HEK293 (cell line): ENCODE data around the gene CPLX3.
A peak's percentile ranks its signal among the peaks of the same experiment; 100 is the strongest.

Source experiments
- BCL11B ChIP-seq: fragments of 450-650 bp; formaldehyde crosslinking; IDR thresholded peaks from 2 replicates; pipeline ENCODE4 v1.5.1; 2016; ENCODE audit warnings: low read depth, missing biosample characterization, missing genetic modification characterization
- GFI1B ChIP-seq: fragments of 450-650 bp; formaldehyde crosslinking; IDR thresholded peaks from 2 replicates; pipeline ENCODE4 v1.5.1; 2016; ENCODE audit warnings: missing biosample characterization, missing genetic modification characterization
- SCRT1 ChIP-seq: fragments of 450-650 bp; formaldehyde crosslinking; IDR thresholded peaks from 2 replicates; pipeline ENCODE4 v1.5.1; 2016; ENCODE audit warnings: missing biosample characterization, missing genetic modification characterization, borderline replicate concordance
- TCF7L2 ChIP-seq: IDR thresholded peaks from 2 replicates; pipeline ENCODE4 v1.6.1; 2011; ENCODE audit warnings: low read depth, mild to moderate bottlenecking, inconsistent platforms, low read length, moderate library complexity, borderline replicate concordance
- WT1 ChIP-seq: fragments of 450-650 bp; formaldehyde crosslinking; IDR thresholded peaks from 2 replicates; pipeline ENCODE4 v1.5.1; 2016; ENCODE audit warnings: missing biosample characterization, missing genetic modification characterization
- YY1 ChIP-seq: fragments of 450-650 bp; formaldehyde crosslinking; IDR thresholded peaks from 2 replicates; pipeline ENCODE4 v1.5.1; 2018; ENCODE audit warnings: missing biosample characterization, missing genetic modification characterization
- ZBTB48 ChIP-seq: fragments of 450-650 bp; formaldehyde crosslinking; IDR thresholded peaks from 2 replicates; pipeline ENCODE4 v1.5.1; 2016; ENCODE audit warnings: missing biosample characterization, missing genetic modification characterization
- ZBTB7A ChIP-seq: fragments of 450-650 bp; formaldehyde crosslinking; IDR thresholded peaks from 2 replicates; pipeline ENCODE4 v1.5.1; 2016; ENCODE audit warnings: low read depth, missing biosample characterization, missing genetic modification characterization
- ZNF157 ChIP-seq: fragments of 450-650 bp; formaldehyde crosslinking; IDR thresholded peaks from 2 replicates; pipeline ENCODE4 v1.5.1; 2016; ENCODE audit warnings: missing biosample characterization, missing genetic modification characterization
- ZNF239 ChIP-seq: fragments of 450-650 bp; formaldehyde crosslinking; IDR thresholded peaks from 2 replicates; pipeline ENCODE4 v1.5.1; 2016; ENCODE audit warnings: missing biosample characterization, missing genetic modification characterization
- ZNF292 ChIP-seq: fragments of 450-650 bp; formaldehyde crosslinking; IDR thresholded peaks from 2 replicates; pipeline ENCODE4 v1.5.1; 2016; ENCODE audit warnings: low read depth, missing biosample characterization, missing genetic modification characterization, borderline replicate concordance
- ZNF341 ChIP-seq: fragments of 450-650 bp; formaldehyde crosslinking; IDR thresholded peaks from 2 replicates; pipeline ENCODE4; 2016; ENCODE audit warnings: low read depth, missing biosample characterization, missing genetic modification characterization
- ZNF350 ChIP-seq: fragments of 450-650 bp; formaldehyde crosslinking; IDR thresholded peaks from 2 replicates; pipeline ENCODE4 v1.5.0; 2017; ENCODE audit warnings: missing biosample characterization, mild to moderate bottlenecking, missing genetic modification characterization
- ZNF473 ChIP-seq: fragments of 450-650 bp; formaldehyde crosslinking; IDR thresholded peaks from 2 replicates; pipeline ENCODE4 v1.5.1; 2017; ENCODE audit warnings: missing biosample characterization, missing genetic modification characterization
- ZNF544 ChIP-seq: fragments of 450-650 bp; formaldehyde crosslinking; IDR thresholded peaks from 2 replicates; pipeline ENCODE4 v1.5.0; 2017; ENCODE audit warnings: missing biosample characterization, missing genetic modification characterization
- ZNF571 ChIP-seq: fragments of 450-650 bp; formaldehyde crosslinking; IDR thresholded peaks from 2 replicates; pipeline ENCODE4 v1.5.0; 2017; ENCODE audit warnings: missing biosample characterization, missing genetic modification characterization
- ZNF621 ChIP-seq: fragments of 450-650 bp; formaldehyde crosslinking; IDR thresholded peaks from 2 replicates; pipeline ENCODE4 v1.5.1; 2017; ENCODE audit warnings: missing biosample characterization, missing genetic modification characterization
- ZNF623 ChIP-seq: fragments of 450-650 bp; formaldehyde crosslinking; IDR thresholded peaks from 2 replicates; pipeline ENCODE4 v1.5.1; 2016; ENCODE audit warnings: missing biosample characterization, missing genetic modification characterization
- ZNF660 ChIP-seq: fragments of 450-650 bp; IDR thresholded peaks from 2 replicates; pipeline ENCODE4 v1.5.1; 2018; ENCODE audit warnings: missing biosample characterization, mild to moderate bottlenecking, missing genetic modification characterization
- ZSCAN16 ChIP-seq: fragments of 450-650 bp; formaldehyde crosslinking; IDR thresholded peaks from 2 replicates; pipeline ENCODE4 v1.5.1; 2016; ENCODE audit warnings: missing biosample characterization, missing genetic modification characterization
- TF ChIP-seq, protein P1 (sequence below): fragments of 450-650 bp; formaldehyde crosslinking; IDR thresholded peaks from 2 replicates; pipeline ENCODE4 v1.5.1; 2017; ENCODE audit warnings: missing biosample characterization, mild to moderate bottlenecking, missing genetic modification characterization, moderate library complexity
- TF ChIP-seq, protein P2 (sequence below): fragments of 450-650 bp; formaldehyde crosslinking; IDR thresholded peaks from 2 replicates; pipeline ENCODE4 v1.5.1; 2016; ENCODE audit warnings: missing biosample characterization, missing genetic modification characterization
- TF ChIP-seq, protein P3 (sequence below): fragments of 450-650 bp; formaldehyde crosslinking; IDR thresholded peaks from 2 replicates; pipeline ENCODE4 v1.5.1; 2016; ENCODE audit warnings: missing biosample characterization, missing genetic modification characterization
- TF ChIP-seq, protein P4 (sequence below): fragments of 450-650 bp; formaldehyde crosslinking; IDR thresholded peaks from 2 replicates; pipeline ENCODE4 v1.5.1; 2016; ENCODE audit warnings: missing biosample characterization, missing genetic modification characterization, borderline replicate concordance
- TF ChIP-seq, protein P5 (sequence below): fragments of 450-650 bp; formaldehyde crosslinking; IDR thresholded peaks from 2 replicates; pipeline ENCODE4 v1.5.1; 2016; ENCODE audit warnings: missing biosample characterization, missing genetic modification characterization
- TF ChIP-seq, protein P6 (sequence below): fragments of 450-650 bp; formaldehyde crosslinking; IDR thresholded peaks from 2 replicates; pipeline ENCODE4 v1.5.1; 2016; ENCODE audit warnings: missing biosample characterization, missing genetic modification characterization

The CPLX3 gene

DNA sequence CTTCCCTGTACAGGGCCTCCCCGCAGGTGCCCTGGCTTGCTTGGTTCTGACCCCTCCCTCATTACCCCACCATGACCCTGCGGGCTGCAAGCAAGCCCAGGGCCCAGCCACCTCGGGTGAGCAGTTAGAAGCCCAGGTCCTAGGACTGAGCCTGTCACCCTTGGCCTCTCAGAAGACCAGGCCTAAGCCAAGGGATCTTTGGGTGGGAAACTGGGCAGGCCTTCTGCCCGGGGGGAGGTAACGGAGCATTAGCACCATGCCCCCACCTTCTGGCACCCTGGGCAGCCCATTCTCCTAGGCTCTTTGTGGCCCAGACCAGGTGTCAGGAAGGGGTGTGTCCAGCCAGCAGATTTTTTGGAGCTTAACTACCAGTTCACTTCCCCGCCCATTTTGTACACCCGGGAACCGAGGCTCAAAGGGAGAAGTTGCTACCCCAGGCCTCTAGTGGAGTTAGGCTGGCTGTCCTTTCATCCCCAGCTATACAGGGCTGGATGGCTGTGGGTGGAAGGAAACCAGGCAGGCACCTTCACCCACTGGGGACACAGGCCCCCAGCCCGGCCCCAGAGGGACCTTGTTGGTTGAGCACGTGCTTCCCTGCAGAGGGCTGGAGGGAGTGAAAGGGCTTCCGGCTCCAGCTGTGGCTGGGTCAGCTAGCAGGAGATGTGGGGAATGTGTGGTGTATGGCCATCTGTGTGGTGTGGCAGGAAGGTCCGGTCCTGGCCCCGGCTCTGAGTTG, 43.2 kb upstream of the CPLX3 start (continued):
- TF ChIP-seq, protein P1, sequence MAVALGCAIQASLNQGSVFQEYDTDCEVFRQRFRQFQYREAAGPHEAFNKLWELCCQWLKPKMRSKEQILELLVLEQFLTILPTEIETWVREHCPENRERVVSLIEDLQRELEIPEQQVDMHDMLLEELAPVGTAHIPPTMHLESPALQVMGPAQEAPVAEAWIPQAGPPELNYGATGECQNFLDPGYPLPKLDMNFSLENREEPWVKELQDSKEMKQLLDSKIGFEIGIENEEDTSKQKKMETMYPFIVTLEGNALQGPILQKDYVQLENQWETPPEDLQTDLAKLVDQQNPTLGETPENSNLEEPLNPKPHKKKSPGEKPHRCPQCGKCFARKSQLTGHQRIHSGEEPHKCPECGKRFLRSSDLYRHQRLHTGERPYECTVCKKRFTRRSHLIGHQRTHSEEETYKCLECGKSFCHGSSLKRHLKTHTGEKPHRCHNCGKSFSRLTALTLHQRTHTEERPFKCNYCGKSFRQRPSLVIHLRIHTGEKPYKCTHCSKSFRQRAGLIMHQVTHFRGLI (tag by site-specific recombination): no peak
- TF ChIP-seq ZNF341 (tag by site-specific recombination): peak; percentile 70
- TF ChIP-seq, protein P2, sequence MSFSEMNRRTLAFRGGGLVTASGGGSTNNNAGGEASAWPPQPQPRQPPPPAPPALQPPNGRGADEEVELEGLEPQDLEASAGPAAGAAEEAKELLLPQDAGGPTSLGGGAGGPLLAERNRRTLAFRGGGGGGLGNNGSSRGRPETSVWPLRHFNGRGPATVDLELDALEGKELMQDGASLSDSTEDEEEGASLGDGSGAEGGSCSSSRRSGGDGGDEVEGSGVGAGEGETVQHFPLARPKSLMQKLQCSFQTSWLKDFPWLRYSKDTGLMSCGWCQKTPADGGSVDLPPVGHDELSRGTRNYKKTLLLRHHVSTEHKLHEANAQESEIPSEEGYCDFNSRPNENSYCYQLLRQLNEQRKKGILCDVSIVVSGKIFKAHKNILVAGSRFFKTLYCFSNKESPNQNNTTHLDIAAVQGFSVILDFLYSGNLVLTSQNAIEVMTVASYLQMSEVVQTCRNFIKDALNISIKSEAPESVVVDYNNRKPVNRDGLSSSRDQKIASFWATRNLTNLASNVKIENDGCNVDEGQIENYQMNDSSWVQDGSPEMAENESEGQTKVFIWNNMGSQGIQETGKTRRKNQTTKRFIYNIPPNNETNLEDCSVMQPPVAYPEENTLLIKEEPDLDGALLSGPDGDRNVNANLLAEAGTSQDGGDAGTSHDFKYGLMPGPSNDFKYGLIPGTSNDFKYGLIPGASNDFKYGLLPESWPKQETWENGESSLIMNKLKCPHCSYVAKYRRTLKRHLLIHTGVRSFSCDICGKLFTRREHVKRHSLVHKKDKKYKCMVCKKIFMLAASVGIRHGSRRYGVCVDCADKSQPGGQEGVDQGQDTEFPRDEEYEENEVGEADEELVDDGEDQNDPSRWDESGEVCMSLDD: no peak
- no peak for TF ChIP-seq TCF7L2
- TF ChIP-seq, protein P3, sequence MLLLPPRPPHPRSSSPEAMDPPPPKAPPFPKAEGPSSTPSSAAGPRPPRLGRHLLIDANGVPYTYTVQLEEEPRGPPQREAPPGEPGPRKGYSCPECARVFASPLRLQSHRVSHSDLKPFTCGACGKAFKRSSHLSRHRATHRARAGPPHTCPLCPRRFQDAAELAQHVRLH: no peak
- no peak for TF ChIP-seq ZNF239 (tag by site-specific recombination)
- TF ChIP-seq BCL11B (tag by site-specific recombination): peak; percentile 46; the same call in 1 of the 2 replicates
- no peak for TF ChIP-seq SCRT1 (tag by site-specific recombination)
- no peak for TF ChIP-seq ZNF544 (tag by site-specific recombination)
- 0 out of 2 replicates have a peak, but pooled peaks have one; percentile 20 for TF ChIP-seq WT1 (tag by site-specific recombination)
- TF ChIP-seq ZNF292: no peak
- TF ChIP-seq ZNF621 (tag by site-specific recombination): no peak
- TF ChIP-seq ZNF157 (tag by site-specific recombination): no peak
- TF ChIP-seq ZNF623: no peak
- no peak for TF ChIP-seq ZBTB7A (tag by site-specific recombination)
- no peak for TF ChIP-seq GFI1B
- no peak for TF ChIP-seq ZNF571 (tag by site-specific recombination)
- no peak for TF ChIP-seq YY1 (tag by site-specific recombination)
- TF ChIP-seq ZNF350: no peak
- no peak for TF ChIP-seq ZSCAN16 (tag by site-specific recombination)
- peak; percentile 66; the same call in 1 of the 2 replicates for TF ChIP-seq ZNF660 (tag by site-specific recombination)
- TF ChIP-seq, protein P4, sequence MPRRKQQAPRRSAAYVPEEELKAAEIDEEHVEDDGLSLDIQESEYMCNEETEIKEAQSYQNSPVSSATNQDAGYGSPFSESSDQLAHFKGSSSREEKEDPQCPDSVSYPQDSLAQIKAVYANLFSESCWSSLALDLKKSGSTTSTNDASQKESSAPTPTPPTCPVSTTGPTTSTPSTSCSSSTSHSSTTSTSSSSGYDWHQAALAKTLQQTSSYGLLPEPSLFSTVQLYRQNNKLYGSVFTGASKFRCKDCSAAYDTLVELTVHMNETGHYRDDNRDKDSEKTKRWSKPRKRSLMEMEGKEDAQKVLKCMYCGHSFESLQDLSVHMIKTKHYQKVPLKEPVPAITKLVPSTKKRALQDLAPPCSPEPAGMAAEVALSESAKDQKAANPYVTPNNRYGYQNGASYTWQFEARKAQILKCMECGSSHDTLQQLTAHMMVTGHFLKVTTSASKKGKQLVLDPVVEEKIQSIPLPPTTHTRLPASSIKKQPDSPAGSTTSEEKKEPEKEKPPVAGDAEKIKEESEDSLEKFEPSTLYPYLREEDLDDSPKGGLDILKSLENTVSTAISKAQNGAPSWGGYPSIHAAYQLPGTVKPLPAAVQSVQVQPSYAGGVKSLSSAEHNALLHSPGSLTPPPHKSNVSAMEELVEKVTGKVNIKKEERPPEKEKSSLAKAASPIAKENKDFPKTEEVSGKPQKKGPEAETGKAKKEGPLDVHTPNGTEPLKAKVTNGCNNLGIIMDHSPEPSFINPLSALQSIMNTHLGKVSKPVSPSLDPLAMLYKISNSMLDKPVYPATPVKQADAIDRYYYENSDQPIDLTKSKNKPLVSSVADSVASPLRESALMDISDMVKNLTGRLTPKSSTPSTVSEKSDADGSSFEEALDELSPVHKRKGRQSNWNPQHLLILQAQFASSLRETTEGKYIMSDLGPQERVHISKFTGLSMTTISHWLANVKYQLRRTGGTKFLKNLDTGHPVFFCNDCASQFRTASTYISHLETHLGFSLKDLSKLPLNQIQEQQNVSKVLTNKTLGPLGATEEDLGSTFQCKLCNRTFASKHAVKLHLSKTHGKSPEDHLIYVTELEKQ (tag by site-specific recombination): 0 out of 2 replicates have a peak, but pooled peaks have one; percentile 25
- TF ChIP-seq ZNF473 (tag by site-specific recombination): no peak
- TF ChIP-seq, protein P5, sequence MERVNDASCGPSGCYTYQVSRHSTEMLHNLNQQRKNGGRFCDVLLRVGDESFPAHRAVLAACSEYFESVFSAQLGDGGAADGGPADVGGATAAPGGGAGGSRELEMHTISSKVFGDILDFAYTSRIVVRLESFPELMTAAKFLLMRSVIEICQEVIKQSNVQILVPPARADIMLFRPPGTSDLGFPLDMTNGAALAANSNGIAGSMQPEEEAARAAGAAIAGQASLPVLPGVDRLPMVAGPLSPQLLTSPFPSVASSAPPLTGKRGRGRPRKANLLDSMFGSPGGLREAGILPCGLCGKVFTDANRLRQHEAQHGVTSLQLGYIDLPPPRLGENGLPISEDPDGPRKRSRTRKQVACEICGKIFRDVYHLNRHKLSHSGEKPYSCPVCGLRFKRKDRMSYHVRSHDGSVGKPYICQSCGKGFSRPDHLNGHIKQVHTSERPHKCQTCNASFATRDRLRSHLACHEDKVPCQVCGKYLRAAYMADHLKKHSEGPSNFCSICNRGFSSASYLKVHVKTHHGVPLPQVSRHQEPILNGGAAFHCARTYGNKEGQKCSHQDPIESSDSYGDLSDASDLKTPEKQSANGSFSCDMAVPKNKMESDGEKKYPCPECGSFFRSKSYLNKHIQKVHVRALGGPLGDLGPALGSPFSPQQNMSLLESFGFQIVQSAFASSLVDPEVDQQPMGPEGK: peak; percentile 80
- TF ChIP-seq, protein P6, sequence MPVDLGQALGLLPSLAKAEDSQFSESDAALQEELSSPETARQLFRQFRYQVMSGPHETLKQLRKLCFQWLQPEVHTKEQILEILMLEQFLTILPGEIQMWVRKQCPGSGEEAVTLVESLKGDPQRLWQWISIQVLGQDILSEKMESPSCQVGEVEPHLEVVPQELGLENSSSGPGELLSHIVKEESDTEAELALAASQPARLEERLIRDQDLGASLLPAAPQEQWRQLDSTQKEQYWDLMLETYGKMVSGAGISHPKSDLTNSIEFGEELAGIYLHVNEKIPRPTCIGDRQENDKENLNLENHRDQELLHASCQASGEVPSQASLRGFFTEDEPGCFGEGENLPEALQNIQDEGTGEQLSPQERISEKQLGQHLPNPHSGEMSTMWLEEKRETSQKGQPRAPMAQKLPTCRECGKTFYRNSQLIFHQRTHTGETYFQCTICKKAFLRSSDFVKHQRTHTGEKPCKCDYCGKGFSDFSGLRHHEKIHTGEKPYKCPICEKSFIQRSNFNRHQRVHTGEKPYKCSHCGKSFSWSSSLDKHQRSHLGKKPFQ (tag by site-specific recombination): no peak
- 0 out of 2 replicates have a peak, but pooled peaks have one; percentile 80 for TF ChIP-seq ZBTB48 (tag by site-specific recombination)
